Activated CD8-positive, alpha-beta memory T cell treated with anti-CD3 and anti-CD28 coated beads, Interleukin-2, amount 10 ng/mL, durations not matched to agents 7 days and 5 days (primary cell): ENCODE measurements around the gene WDR26. TPM values are rescaled to one million over a fixed set of nuclear protein-coding genes. Genes with fewer than 3 reads are reported as not detected.
"Not testable (repeated sequence)": the region's sequence is repeated elsewhere in the genome, so short reads cannot be mapped to it uniquely, and the experiment has no call there.

Experiments
- ATAC-seq: fragments of 150-1000 bp; cut with Tn5 transposase; one replicate; pipeline ENCODE4 v1.10.0; 2021; ENCODE audit warnings: moderate library complexity
- CTCF ChIA-PET: fragments of 350-600 bp; sonication (Branson Sonifier 250); formaldehyde crosslinking; loops from one replicate; lab custom pipeline; 2021; ENCODE audit warnings: antibody characterized with exemption; lab: Charles Lee
- DNase-seq: peaks from one replicate; pipeline ENCODE4 v3.0.0-alpha.2; 2020
- H3K27ac Mint-ChIP-seq: one replicate; pipeline ENCODE4 v1.8.0; 2021; ENCODE audit warnings: mild to moderate bottlenecking, mixed read lengths
- H3K27me3 Mint-ChIP-seq: one replicate; pipeline ENCODE4 v1.8.0; 2021; ENCODE audit warnings: mixed read lengths
- H3K36me3 Mint-ChIP-seq: one replicate; pipeline ENCODE4 v1.8.0; 2021; ENCODE audit warnings: mild to moderate bottlenecking, mixed read lengths
- H3K4me1 Mint-ChIP-seq: one replicate; pipeline ENCODE4 v1.8.0; 2021; ENCODE audit warnings: mixed read lengths
- H3K4me3 Mint-ChIP-seq: one replicate; pipeline ENCODE4 v1.8.0; 2021; ENCODE audit warnings: mild to moderate bottlenecking, moderate library complexity, mixed read lengths
- H3K9me3 Mint-ChIP-seq: one replicate; pipeline ENCODE4 v1.8.0; 2022; ENCODE audit warnings: low read depth, mixed read lengths
- total RNA-seq, 2 experiments: library from RNA; stranded (reverse); gene quantifications; one replicate each; pipeline ENCODE4 v1.2.3, GENCODE V29; 2021

Gene WDR26
- total RNA-seq: 10 to 100 TPM; 79.0 to 84.2 TPM

- H3K27ac Mint-ChIP-seq: peak within 1 kb of the TSS; percentile 96
- peak; percentile 89 for ATAC-seq
- peaks cover 26% of the 10 kb centered on the region for H3K36me3 Mint-ChIP-seq
- no peaks in the 10 kb centered on the region for H3K27me3 Mint-ChIP-seq
- peak within 1 kb of the TSS; percentile 90 for H3K4me3 Mint-ChIP-seq
- CTCF ChIA-PET: interaction anchor here (1.2 to 5.9 kb wide), 4 partner anchors 9 to 328 kb away, joined by 4 to 34 read pairs (median 4); no protein-coding TSS in a partner anchor
- no peaks in the 10 kb centered on the region for H3K9me3 Mint-ChIP-seq
- H3K4me1 Mint-ChIP-seq: peaks cover 54% of the 10 kb centered on the region
- peak; percentile 93 for DNase-seq
Measured at GRCh38 chr1:224434691-224435317, at the start of gene WDR26. WDR26 (minus strand) TSS chr1:224434797.

DNA sequence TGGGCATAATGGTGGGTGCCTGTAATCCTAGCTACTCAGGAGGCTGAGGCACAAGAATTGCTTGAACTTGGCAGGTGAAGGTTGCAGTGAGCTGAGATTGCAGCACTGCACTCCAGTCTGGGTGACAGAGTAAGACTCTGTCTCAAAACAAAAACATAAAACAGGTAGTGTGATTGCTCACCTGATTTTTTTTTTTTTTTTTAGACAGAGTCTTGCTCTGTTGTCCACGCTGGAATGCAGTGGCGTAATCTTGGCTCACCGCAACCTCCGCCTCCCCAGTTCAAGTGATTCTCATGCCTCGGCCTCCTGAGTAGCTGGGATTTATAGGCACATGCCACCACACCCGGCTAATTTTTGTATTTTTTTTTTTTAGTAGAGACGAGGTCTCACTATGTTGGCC lies 48.6 kb upstream of the WDR26 start:
- H3K27ac Mint-ChIP-seq, DNase-seq, H3K27me3 Mint-ChIP-seq, CTCF ChIA-PET, H3K4me1 Mint-ChIP-seq, ATAC-seq, H3K9me3 Mint-ChIP-seq, H3K36me3 Mint-ChIP-seq, H3K4me3 Mint-ChIP-seq: not testable (repeated sequence)

DNA sequence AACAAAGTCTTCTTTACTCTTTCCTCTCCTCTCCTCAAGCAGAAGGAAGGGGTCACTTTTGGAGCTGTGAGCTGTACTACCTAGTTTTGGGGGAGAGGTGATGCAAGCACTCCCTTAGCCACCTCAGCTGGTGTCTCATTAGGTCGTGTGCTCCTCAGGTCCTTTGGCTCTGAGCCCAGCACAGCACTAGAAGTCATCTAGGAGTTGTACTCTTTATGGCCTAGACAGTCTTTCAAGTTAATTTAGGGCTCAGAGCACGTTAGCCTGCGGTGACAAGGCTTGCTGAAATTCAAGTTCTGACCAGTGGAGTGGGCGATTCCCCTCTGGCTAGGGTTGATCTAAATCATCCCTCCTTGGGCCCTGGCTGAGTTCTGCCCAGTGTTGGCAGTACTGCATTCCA lies 48.0 kb upstream of the WDR26 start:
- DNase-seq (no peak), ATAC-seq (no peak)
- Mint-ChIP-seq H3K27ac (no peak overlapping the region), H3K36me3 (peaks cover 1% of the 10 kb centered on the region), H3K4me3 (no peak overlapping the region), H3K9me3 (peaks cover 6% of the 10 kb centered on the region), H3K4me1 (no peaks in the 10 kb centered on the region), H3K27me3 (peaks cover 8% of the 10 kb centered on the region)
- CTCF ChIA-PET: no interaction called here

DNA sequence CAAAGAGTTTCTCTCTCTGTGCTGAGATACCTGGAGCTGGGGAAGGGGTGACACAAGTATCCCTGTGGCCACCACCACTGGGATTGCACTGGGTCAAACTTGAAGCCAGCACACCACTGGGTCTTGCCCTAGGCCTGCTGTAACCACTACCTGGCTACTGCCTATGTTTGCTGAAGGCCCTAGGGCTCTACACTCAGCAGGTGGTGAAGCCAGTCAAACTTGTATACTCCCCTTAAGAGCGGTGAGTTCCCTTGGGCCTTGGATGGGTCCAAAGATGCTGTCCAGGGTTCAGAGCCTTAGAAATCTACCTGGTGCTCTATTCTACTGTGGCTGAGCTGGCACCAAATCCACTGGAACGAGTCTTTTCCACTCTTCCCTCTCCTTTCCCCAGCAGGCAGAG lies 47.0 kb upstream of the WDR26 start:
- Mint-ChIP-seq H3K27me3 (peaks cover 6% of the 10 kb centered on the region), H3K36me3 (peaks cover 1% of the 10 kb centered on the region), H3K27ac (no peak overlapping the region), H3K4me3 (no peak overlapping the region), H3K9me3 (peaks cover 6% of the 10 kb centered on the region), H3K4me1 (no peaks in the 10 kb centered on the region)
- ATAC-seq (no peak), DNase-seq (no peak)
- CTCF ChIA-PET: no interaction called here

GRCh38 chr1:224480888-224481459 lies 46.4 kb upstream of the WDR26 start:
- DNase-seq, H3K9me3 Mint-ChIP-seq, H3K4me1 Mint-ChIP-seq, CTCF ChIA-PET, H3K27ac Mint-ChIP-seq, ATAC-seq, H3K36me3 Mint-ChIP-seq, H3K4me3 Mint-ChIP-seq: not testable (repeated sequence)
- H3K27me3 Mint-ChIP-seq: peaks cover 11% of the 10 kb centered on the region

DNA sequence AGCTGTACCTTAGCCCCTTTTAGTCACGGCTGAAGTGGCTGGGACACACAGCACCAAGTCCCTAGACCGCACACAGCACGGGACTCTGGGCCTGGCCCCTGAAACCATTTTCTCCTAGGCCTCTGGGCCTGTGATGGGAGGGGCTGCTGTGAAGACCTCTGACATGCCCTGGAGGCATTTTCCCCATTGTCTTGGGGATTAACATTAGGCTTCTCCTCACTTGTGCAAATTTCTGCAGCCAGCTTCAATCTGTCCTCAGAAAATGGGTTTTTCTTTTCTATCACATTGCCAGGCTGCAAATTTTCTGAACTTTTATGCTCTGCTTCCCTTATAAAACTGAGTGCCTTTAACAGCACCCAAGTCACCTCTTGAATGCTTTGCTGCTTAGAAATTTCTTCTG lies 45.6 kb upstream of the WDR26 start:
- DNase-seq, H3K4me3 Mint-ChIP-seq, CTCF ChIA-PET, H3K27ac Mint-ChIP-seq, ATAC-seq, H3K36me3 Mint-ChIP-seq, H3K4me1 Mint-ChIP-seq, H3K9me3 Mint-ChIP-seq: not testable (repeated sequence)
- peaks cover 14% of the 10 kb centered on the region for H3K27me3 Mint-ChIP-seq

DNA sequence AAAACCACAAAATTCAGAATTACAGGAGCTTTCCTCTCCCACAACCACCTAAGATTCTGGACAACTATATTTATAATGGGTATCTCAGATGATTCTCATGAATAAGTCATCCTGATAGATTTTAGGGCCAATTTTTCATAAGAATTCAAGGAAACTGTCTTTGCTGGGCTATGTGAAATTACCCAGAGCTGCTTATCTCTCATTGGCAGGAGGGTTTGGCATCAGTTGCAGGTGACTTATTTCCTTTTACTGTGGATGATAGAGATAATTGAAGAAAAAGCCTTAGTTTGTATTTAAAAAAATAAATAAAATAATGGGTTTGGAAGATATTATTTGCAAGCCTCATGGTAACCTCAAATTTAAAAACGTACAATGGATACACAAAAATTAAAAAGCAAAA lies 38.2 kb upstream of the WDR26 start:
- no peaks in the 10 kb centered on the region for H3K9me3 Mint-ChIP-seq
- CTCF ChIA-PET: no interaction called here
- no peak overlapping the region for H3K4me3 Mint-ChIP-seq
- peaks cover 11% of the 10 kb centered on the region for H3K27me3 Mint-ChIP-seq
- no peak for ATAC-seq
- H3K36me3 Mint-ChIP-seq: peaks cover 2% of the 10 kb centered on the region
- H3K4me1 Mint-ChIP-seq: peaks cover 1% of the 10 kb centered on the region
- H3K27ac Mint-ChIP-seq: no peak overlapping the region
- no peak for DNase-seq

DNA sequence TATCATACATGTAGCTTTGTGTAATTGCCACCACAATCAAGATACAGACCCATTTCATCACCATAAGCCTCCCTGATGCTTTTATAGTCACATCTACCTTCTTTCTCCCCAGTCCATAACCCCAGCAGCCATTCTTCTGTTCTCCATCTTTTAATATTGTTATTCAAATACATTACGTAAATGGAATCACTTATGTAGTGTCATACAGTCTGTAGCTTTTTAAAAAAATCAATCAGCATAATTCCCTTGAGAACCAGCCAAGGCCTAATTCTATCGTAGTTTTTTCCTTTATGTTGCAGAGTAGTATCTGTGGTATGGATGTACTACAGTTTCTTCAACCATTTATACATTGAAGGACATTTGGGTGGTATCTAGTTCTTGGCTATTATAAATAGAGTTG lies 31.6 kb upstream of the WDR26 start:
- CTCF ChIA-PET: interaction anchor here (0.7 to 2.2 kb wide), 4 partner anchors 9 to 133 kb away, joined by 3 to 11 read pairs (median 3); no protein-coding TSS in a partner anchor
- no peak overlapping the region for H3K4me3 Mint-ChIP-seq
- H3K27ac Mint-ChIP-seq: no peak overlapping the region
- peaks cover 16% of the 10 kb centered on the region for H3K4me1 Mint-ChIP-seq
- peaks cover 2% of the 10 kb centered on the region for H3K36me3 Mint-ChIP-seq
- no peak for ATAC-seq
- DNase-seq: no peak
- H3K9me3 Mint-ChIP-seq: no peaks in the 10 kb centered on the region
- H3K27me3 Mint-ChIP-seq: no peaks in the 10 kb centered on the region

- peaks cover 29% of the 10 kb centered on the region for H3K4me1 Mint-ChIP-seq
- H3K4me3 Mint-ChIP-seq: no peak overlapping the region
- H3K27me3 Mint-ChIP-seq: no peaks in the 10 kb centered on the region
- DNase-seq: no peak
- H3K36me3 Mint-ChIP-seq: peaks cover 1% of the 10 kb centered on the region
- no peak for ATAC-seq
- peak overlapping the region; percentile 23 for H3K27ac Mint-ChIP-seq
- no peaks in the 10 kb centered on the region for H3K9me3 Mint-ChIP-seq
- CTCF ChIA-PET: interaction anchor here (0.7 to 4.5 kb wide), 5 partner anchors 28 to 346 kb away, joined by 3 to 34 read pairs (median 3); partner anchors contain the start of gene WDR26
Measured at GRCh38 chr1:224459966-224460365, 25.4 kb upstream of the WDR26 start.

DNA sequence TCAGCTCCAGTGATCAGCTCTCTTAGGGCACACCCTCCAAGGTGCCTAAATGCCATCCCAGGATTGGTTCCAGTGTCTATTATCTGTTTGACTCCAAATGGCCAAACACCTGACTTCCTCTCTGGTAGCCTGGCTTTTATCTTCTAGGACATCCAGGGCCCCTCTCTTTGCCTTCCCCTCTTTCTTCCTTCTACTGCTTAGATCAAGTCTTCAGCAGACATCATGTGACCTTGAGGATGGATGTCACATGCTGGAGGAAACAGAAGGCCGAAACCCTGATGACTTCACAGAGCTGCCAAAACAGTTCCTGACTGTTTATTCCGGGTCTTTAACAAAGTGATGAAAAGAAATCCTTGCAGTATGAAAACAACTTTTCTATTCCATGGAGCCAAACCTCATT lies 24.4 kb upstream of the WDR26 start:
- no peak for ATAC-seq
- CTCF ChIA-PET: interaction anchor here (0.7 to 4.5 kb wide), 7 partner anchors 21 to 393 kb away, joined by 3 to 34 read pairs (median 4); partner anchors contain the start of gene WDR26
- peaks cover 29% of the 10 kb centered on the region for H3K4me1 Mint-ChIP-seq
- DNase-seq: no peak
- no peak overlapping the region for H3K27ac Mint-ChIP-seq
- H3K9me3 Mint-ChIP-seq: no peaks in the 10 kb centered on the region
- no peaks in the 10 kb centered on the region for H3K27me3 Mint-ChIP-seq
- H3K4me3 Mint-ChIP-seq: no peak overlapping the region
- H3K36me3 Mint-ChIP-seq: peaks cover 1% of the 10 kb centered on the region

DNA sequence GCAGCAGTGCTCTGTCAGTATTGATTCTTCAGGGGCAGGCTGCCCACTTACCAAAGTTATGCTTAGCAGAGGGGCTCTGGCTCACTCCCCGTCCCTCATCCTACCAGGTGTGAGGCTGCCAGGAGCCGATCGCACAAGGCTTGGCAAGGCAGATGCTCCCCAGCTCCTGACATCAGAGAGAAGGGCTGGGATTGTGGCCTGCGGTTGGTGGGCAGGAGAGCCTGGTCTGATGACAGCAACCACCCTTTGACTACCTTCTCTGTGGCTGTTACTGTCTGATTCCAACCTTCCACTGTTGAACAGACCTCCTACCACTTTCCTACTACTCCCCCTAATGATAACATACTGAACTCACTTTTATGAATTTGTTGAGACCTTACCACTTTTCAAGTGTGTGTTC lies 23.7 kb upstream of the WDR26 start:
- CTCF ChIA-PET: interaction anchor here (0.6 to 4.5 kb wide), 21 partner anchors 8 to 394 kb away, joined by 3 to 34 read pairs (median 4); partner anchors contain the start of genes FBXO28 and WDR26
- Mint-ChIP-seq H3K4me1 (peaks cover 31% of the 10 kb centered on the region), H3K27me3 (no peaks in the 10 kb centered on the region), H3K36me3 (peaks cover 1% of the 10 kb centered on the region), H3K27ac (no peak overlapping the region), H3K9me3 (no peaks in the 10 kb centered on the region), H3K4me3 (no peak overlapping the region)
- ATAC-seq: no peak
- no peak for DNase-seq

- Mint-ChIP-seq H3K9me3 (no peaks in the 10 kb centered on the region), H3K27ac (no peak overlapping the region), H3K4me1 (peaks cover 31% of the 10 kb centered on the region), H3K36me3 (peaks cover 1% of the 10 kb centered on the region), H3K4me3 (no peak overlapping the region), H3K27me3 (no peaks in the 10 kb centered on the region)
- CTCF ChIA-PET: interaction anchor here (0.6 to 4.5 kb wide), 36 partner anchors 9 to 348 kb away, joined by 3 to 34 read pairs (median 4); partner anchors contain the start of genes DEGS1, FBXO28 and WDR26
- ATAC-seq (no peak), DNase-seq (no peak)
Measured at GRCh38 chr1:224457782-224458144, 23.2 kb upstream of the WDR26 start.

- no peak overlapping the region for H3K4me3 Mint-ChIP-seq
- no peaks in the 10 kb centered on the region for H3K27me3 Mint-ChIP-seq
- CTCF ChIA-PET: interaction anchor here (0.7 to 4.5 kb wide), 22 partner anchors 9 to 340 kb away, joined by 3 to 34 read pairs (median 6); partner anchors contain the start of gene WDR26
- H3K36me3 Mint-ChIP-seq: peaks cover 1% of the 10 kb centered on the region
- H3K27ac Mint-ChIP-seq: no peak overlapping the region
- ATAC-seq: no peak
- no peaks in the 10 kb centered on the region for H3K9me3 Mint-ChIP-seq
- peaks cover 31% of the 10 kb centered on the region for H3K4me1 Mint-ChIP-seq
- no peak for DNase-seq
Measured at GRCh38 chr1:224456637-224456953, 22.0 kb upstream of the WDR26 start.
